A549 (cell line): ENCODE results near the gene GPR158. TPM values are rescaled to one million over a fixed set of nuclear protein-coding genes. Genes with fewer than 3 reads are reported as not detected.

Experiments used
- ATAC-seq, 2 experiments: fragments of 200-7000 bp in 1 of 2; fragments of >200 bp in 1 of 2; cut with Nextera tagmentation in 1 of 2; cut with Tn5 transposase in 1 of 2; 3 replicates each; pipeline versions ENCODE4 v1.8.0 to v1.9.1; 2018 to 2020; ENCODE audit warnings: mild to moderate bottlenecking in 1 of 2, moderate library complexity in 1 of 2
- CTCF ChIA-PET: fragments of 300-600 bp; sonication (Branson Sonifier 250); formaldehyde crosslinking; extraction: SDS; loops from one replicate; lab custom pipeline; 2021; ENCODE audit warnings: antibody characterized with exemption, inconsistent platforms; lab: Yijun Ruan, JAX
- POLR2A ChIA-PET: fragments of 350-600 bp; formaldehyde crosslinking; extraction: SDS; loops from one replicate; lab custom pipeline; 2021; ENCODE audit warnings: antibody characterized with exemption, inconsistent platforms; lab: Yijun Ruan, JAX
- DNase-seq, 2 experiments: peaks; one replicate each; pipeline versions ENCODE4 v3.0.0 to v3.0.0-alpha.2; 2011 to 2016; ENCODE audit warnings: low read depth in 1 of 2, low spot score in 1 of 2
- FAIRE-seq: peaks from 2 replicates; lab custom pipeline; 2011; peaks lifted over from hg19 to GRCh38; lab: Jason Lieb, UNC
- H3K27ac ChIP-seq, 2 experiments: fragments of >200 bp; sonication (Bioruptor Twin); formaldehyde crosslinking; 3 replicates each; pipeline ENCODE4 v1.5.1; 2016 to 2017
- H3K4me1 ChIP-seq: fragments of >200 bp; sonication (Bioruptor Twin); formaldehyde crosslinking; 3 replicates; pipeline ENCODE4 v1.6.1; 2016
- H3K4me2 ChIP-seq: fragments of >200 bp; sonication (Bioruptor Twin); formaldehyde crosslinking; 3 replicates; pipeline ENCODE4 v1.6.1; 2016
- H3K4me3 ChIP-seq: fragments of >200 bp; sonication (Bioruptor Twin); formaldehyde crosslinking; 3 replicates; pipeline ENCODE4 v1.5.1; 2016
- H3K9me3 ChIP-seq: fragments of >200 bp; sonication (Bioruptor Twin); formaldehyde crosslinking; 3 replicates; pipeline ENCODE4 v1.6.1; 2016
- BHLHE40 ChIP-seq: IDR thresholded peaks from 2 replicates; pipeline ENCODE4 v1.6.1; 2012; ENCODE audit warnings: low read depth, low read length, inconsistent platforms
- CBX8 ChIP-seq: fragments of 200-600 bp; sonication (generic); IDR thresholded peaks from 2 replicates; pipeline ENCODE4 v1.6.1; 2016
- CHD4 ChIP-seq: fragments of 200-600 bp; sonication (generic); IDR thresholded peaks from 2 replicates; pipeline ENCODE4 v1.6.1; 2016; ENCODE audit warnings: antibody characterized with exemption, mild to moderate bottlenecking, borderline replicate concordance
- CTCF ChIP-seq: fragments of >200 bp; sonication (Bioruptor Twin); formaldehyde crosslinking; IDR thresholded peaks from 3 replicates; pipeline ENCODE4 v1.5.1; 2016
- E2F6 ChIP-seq: IDR thresholded peaks from 2 replicates; pipeline ENCODE4 v1.6.1; 2012; ENCODE audit warnings: low read depth, borderline replicate concordance
- EHMT2 ChIP-seq: fragments of 200-600 bp; sonication (generic); IDR thresholded peaks from 2 replicates; pipeline ENCODE4 v1.6.1; 2016; ENCODE audit warnings: antibody characterized with exemption, low read depth, mild to moderate bottlenecking, moderate library complexity
- FOSL2 ChIP-seq, 2 experiments: fragments of 450-650 bp in 1 of 2; fragments of >200 bp in 1 of 2; sonication (Bioruptor Twin) in 1 of 2; formaldehyde crosslinking; IDR thresholded peaks; 2 replicates each; pipeline versions ENCODE4 v1.5.0 to v1.6.1; 2016 to 2020; ENCODE audit warnings: mild to moderate bottlenecking in 1 of 2, moderate library complexity in 1 of 2
- FOXS1 ChIP-seq: fragments of 250-450 bp; sonication (Bioruptor Pico); IDR thresholded peaks from 2 replicates; pipeline ENCODE4 v1.5.0; 2020; ENCODE audit warnings: mild to moderate bottlenecking, moderate library complexity
- GATA3 ChIP-seq: IDR thresholded peaks from 2 replicates; pipeline ENCODE4 v1.6.1; 2012; ENCODE audit warnings: borderline replicate concordance
- HES2 ChIP-seq: fragments of >200 bp; sonication (Bioruptor Twin); formaldehyde crosslinking; IDR thresholded peaks from 2 replicates; pipeline ENCODE4 v1.6.1; 2016
- HMGXB4 ChIP-seq: fragments of 250-450 bp; sonication (Bioruptor Pico); IDR thresholded peaks from 2 replicates; pipeline ENCODE4 v1.5.0; 2021; ENCODE audit warnings: mild to moderate bottlenecking, moderate library complexity, borderline replicate concordance
- HOXA7 ChIP-seq: fragments of 250-450 bp; sonication (Bioruptor Pico); IDR thresholded peaks from 2 replicates; pipeline ENCODE4 v1.5.0; 2020; ENCODE audit warnings: mild to moderate bottlenecking, moderate library complexity
- HOXB13 ChIP-seq: fragments of 250-450 bp; sonication (Bioruptor Pico); IDR thresholded peaks from 2 replicates; pipeline ENCODE4 v1.5.0; 2020; ENCODE audit warnings: low read depth, mild to moderate bottlenecking, moderate library complexity
- HOXB5 ChIP-seq: fragments of 250-450 bp; sonication (Bioruptor Pico); IDR thresholded peaks from 2 replicates; pipeline ENCODE4 v1.5.0; 2020; ENCODE audit warnings: mild to moderate bottlenecking, moderate library complexity
- KDM5A ChIP-seq: fragments of 200-600 bp; sonication (generic); IDR thresholded peaks from 2 replicates; pipeline ENCODE4 v1.6.1; 2016; ENCODE audit warnings: antibody characterized with exemption, mild to moderate bottlenecking
- NPAS2 ChIP-seq: fragments of 250-450 bp; sonication (Bioruptor Pico); IDR thresholded peaks from 2 replicates; pipeline ENCODE4 v1.8.0; 2022; ENCODE audit warnings: mild to moderate bottlenecking, moderate library complexity, borderline replicate concordance
- NR3C1 ChIP-seq: fragments of >200 bp; sonication (Bioruptor Twin); formaldehyde crosslinking; IDR thresholded peaks from 3 replicates; pipeline ENCODE4 v1.6.1; 2017
- POLR2A ChIP-seq: IDR thresholded peaks from 2 replicates; pipeline ENCODE4 v1.6.1; 2012; ENCODE audit warnings: mild to moderate bottlenecking, low read length
- POLR2AphosphoS2 ChIP-seq: conservative IDR thresholded peaks from 2 replicates; pipeline ENCODE4 v1.6.1; 2012; ENCODE audit warnings: low read length, improper control_type of control experiment, inconsistent platforms
- RFX5 ChIP-seq: fragments of 450-650 bp; IDR thresholded peaks from 2 replicates; pipeline ENCODE4 v1.7.1; 2014; ENCODE audit warnings: antibody characterized with exemption, mild to moderate bottlenecking, moderate library complexity
- SREBF2 ChIP-seq: fragments of 450-650 bp; IDR thresholded peaks from 2 replicates; pipeline ENCODE4 v1.6.1; 2014; ENCODE audit warnings: mild to moderate bottlenecking, moderate library complexity
- USF2 ChIP-seq: fragments of 450-650 bp; IDR thresholded peaks from 2 replicates; pipeline ENCODE4 v1.6.1; 2014; ENCODE audit warnings: antibody characterized with exemption
- ZNF302 ChIP-seq: fragments of 250-450 bp; sonication (Bioruptor Pico); IDR thresholded peaks from 2 replicates; pipeline ENCODE4 v1.9.0; 2021; ENCODE audit warnings: inconsistent platforms, mild to moderate bottlenecking, moderate library complexity
- WGBS: methylation state at CpG from one replicate; pipeline ENCODE4 v1.1.6; 2017; ENCODE audit errors: missing lambda C conversion rate; 5-methylcytosine and 5-hydroxymethylcytosine counted together
- polyA plus RNA-seq, 4 experiments: library from polyadenylated mRNA; depleted of rRNA in 3 of 4; stranded (reverse); fragments of >200 nt; fragmentation: RNase III in 1 of 4; extraction: RNeasy Plus Mini Kit Qiagen cat#74134 plus additional on column Dnase treatment in 1 of 4; gene quantifications; 2 replicates in 3 of 4; 3 replicates in 1 of 4; pipeline ENCODE4 v1.2.3, GENCODE V29; 2011 to 2017

The GPR158 gene
- polyA plus RNA-seq, 2 of the 4 experiments (the other 2 are of a cell fraction), result 0.01 to 0.03 TPM

- Histone ChIP-seq H3K4me1 (no peaks in the 10 kb centered on the region), H3K4me2 (no peak overlapping the region), H3K4me3 (no peak overlapping the region), H3K9me3 (no peaks in the 10 kb centered on the region), H3K27ac (no peak overlapping the region)
- POLR2A ChIA-PET, result no interaction called here
- TF ChIP-seq EHMT2 (no peak), HOXB13 (CRISPR knock-in tag) (no peak), SREBF2 (no peak), USF2 (no peak)
- 40% methylated on average over 6 of the region's 6 CpGs for WGBS
- CTCF ChIA-PET, result no interaction called here
- FAIRE-seq (no peak), ATAC-seq (no peak), DNase-seq (no peak)
Observed at GRCh38 chr10:25564351-25564750, 389.6 kb downstream of the GPR158 start.

- ChIA-PET CTCF (interaction anchor here (1.4 kb wide), 1 partner anchor 8 kb away, joined by 3 read pairs; no protein-coding TSS in a partner anchor), POLR2A (no interaction called here)
- TF ChIP-seq HMGXB4 (CRISPR knock-in tag), result no peak
- TF ChIP-seq CTCF, result no peak
- TF ChIP-seq E2F6, result no peak
- no peak for TF ChIP-seq HOXA7 (CRISPR knock-in tag)
- TF ChIP-seq CBX8, result no peak
- ATAC-seq, result no peak
- Histone ChIP-seq H3K9me3 (no peaks in the 10 kb centered on the region), H3K4me3 (no peak overlapping the region), H3K27ac (no peak overlapping the region), H3K4me2 (no peak overlapping the region), H3K4me1 (no peaks in the 10 kb centered on the region)
- no peak for FAIRE-seq
- DNase-seq, result no peak
- 68% methylated on average over 7 of the region's 7 CpGs for WGBS
Observed at GRCh38 chr10:25565570-25565969, 390.8 kb downstream of the GPR158 start.

- ChIA-PET CTCF (no interaction called here), POLR2A (no interaction called here)
- DNase-seq, result no peak
- no peaks in the 10 kb centered on the region for H3K9me3 ChIP-seq
- H3K4me3 ChIP-seq, result no peak overlapping the region
- no peak overlapping the region for H3K4me2 ChIP-seq
- 20% methylated on average over 3 of the region's 3 CpGs for WGBS
- no peaks in the 10 kb centered on the region for H3K4me1 ChIP-seq
- no peak for ATAC-seq
- no peak overlapping the region for H3K27ac ChIP-seq
- FAIRE-seq, result no peak
- TF ChIP-seq HES2 (no peak), POLR2A (no peak), POLR2AphosphoS2 (no peak), BHLHE40 (no peak), CHD4 (no peak), NR3C1 (no peak), ZNF302 (no peak), KDM5A (no peak), FOSL2 (IDR thresholded peaks at IDR 0.05) (no peak), FOSL2 (CRISPR knock-in tag; IDR thresholded peaks at IDR 0.05) (no peak), RFX5 (no peak), HMGXB4 (CRISPR knock-in tag) (no peak), NPAS2 (no peak), GATA3 (no peak), FOXS1 (no peak), HOXB5 (CRISPR knock-in tag) (no peak)
Observed at GRCh38 chr10:25573316-25573715, 398.5 kb downstream of the GPR158 start.
